ENCODE results near the gene CRYBG1. TPM values are rescaled to one million over a fixed set of nuclear protein-coding genes. Genes with fewer than 3 reads are reported as not detected.

The CRYBG1 gene
- total and polyA plus RNA-seq, 2 of the 4 experiments (the other 2 are of a cell fraction), result 0.38 to 1.1 TPM

- no TSS peak for BruUV-seq (replicated peaks)
- DNase-seq, result no peak
- H3K4me2 ChIP-seq (ENCODE audit: low read depth, low read length), result no peak overlapping the region
Measured at GRCh38 chr6:106451439-106451838, 90.9 kb downstream of the CRYBG1 start.

More at GRCh38 chr6:106451439-106451838, 90.9 kb downstream of the CRYBG1 start:
- no peak overlapping the region for H2BK20ac ChIP-seq (ENCODE audit: low read depth, low read length)
- no peak overlapping the region for H3K4me3 ChIP-seq (ENCODE audit: insufficient read depth, low read depth, low read length)
- H2BK15ac ChIP-seq (ENCODE audit: low read depth, low read length), result no peak overlapping the region
- H3K9ac ChIP-seq (ENCODE audit: low read depth, low read length), result no peak overlapping the region
- no peak overlapping the region for H3K4ac ChIP-seq (ENCODE audit: low read depth, low read length)
- H3K56ac ChIP-seq (ENCODE audit: extremely low read depth, insufficient read depth, low read length), result no peak overlapping the region
- no peaks in the 10 kb centered on the region for H3K36me3 ChIP-seq (ENCODE audit: control insufficient read depth, insufficient read depth, low read length)
- no peak overlapping the region for H2AFZ ChIP-seq (replicated peaks; ENCODE audit: low read length, poor library complexity)
- H3K14ac ChIP-seq (replicated peaks; ENCODE audit: low read depth, low read length), result no peak overlapping the region
- H2BK5ac ChIP-seq (ENCODE audit: low read depth, low read length, poor library complexity, severe bottlenecking), result no peak overlapping the region
- no peak overlapping the region for H3K18ac ChIP-seq (ENCODE audit: low read depth, low read length)
- H3K9me3 ChIP-seq (ENCODE audit: control insufficient read depth, insufficient read depth, low read length), result no peaks in the 10 kb centered on the region
- peaks cover 15% of the 10 kb centered on the region for H3K27me3 ChIP-seq (ENCODE audit: control insufficient read depth, insufficient read depth, low read length)
- no peak overlapping the region for H4K5ac ChIP-seq (ENCODE audit: low read depth, low read length)
- no peaks in the 10 kb centered on the region for H3K79me1 ChIP-seq (ENCODE audit: low read depth in 1 of 2, low read length in 2 of 2)
- H4K91ac ChIP-seq (ENCODE audit: insufficient read depth, low read depth, low read length), result no peak overlapping the region
- no peaks in the 10 kb centered on the region for H4K20me1 ChIP-seq (ENCODE audit: insufficient read depth, low read length)
- no peak overlapping the region for H2BK120ac ChIP-seq (ENCODE audit: low read depth, low read length)
- intact Hi-C loops (cut with micrococcal nuclease), result no loop called here
- ATAC-seq (ENCODE audit: low read depth), result no peak
- no peak overlapping the region for H4K8ac ChIP-seq (ENCODE audit: low read depth in 2 of 2, low read length in 2 of 2)
- TF ChIP-seq RCOR1 (IDR thresholded peaks at IDR 0.05; ENCODE audit: insufficient replicate concordance, low read length), result no peak
- TF ChIP-seq MXI1 (IDR thresholded peaks at IDR 0.05; ENCODE audit: borderline replicate concordance, low read depth, low read length), result no peak
- TF ChIP-seq, protein P1, sequence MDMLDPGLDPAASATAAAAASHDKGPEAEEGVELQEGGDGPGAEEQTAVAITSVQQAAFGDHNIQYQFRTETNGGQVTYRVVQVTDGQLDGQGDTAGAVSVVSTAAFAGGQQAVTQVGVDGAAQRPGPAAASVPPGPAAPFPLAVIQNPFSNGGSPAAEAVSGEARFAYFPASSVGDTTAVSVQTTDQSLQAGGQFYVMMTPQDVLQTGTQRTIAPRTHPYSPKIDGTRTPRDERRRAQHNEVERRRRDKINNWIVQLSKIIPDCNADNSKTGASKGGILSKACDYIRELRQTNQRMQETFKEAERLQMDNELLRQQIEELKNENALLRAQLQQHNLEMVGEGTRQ (IDR thresholded peaks at IDR 0.05; ENCODE audit: low read depth, low read length), result no peak
- no peak for TF ChIP-seq RAD21 (IDR thresholded peaks at IDR 0.05; ENCODE audit: low read length)
- no peak for TF ChIP-seq MAZ (IDR thresholded peaks at IDR 0.05; ENCODE audit: borderline replicate concordance, low read depth, low read length)
- TF ChIP-seq POLR2A (IDR thresholded peaks at IDR 0.05; ENCODE audit: low read depth, low read length), result no peak
- TF ChIP-seq ELK1 (IDR thresholded peaks at IDR 0.05; ENCODE audit: borderline replicate concordance, low read depth, low read length), result no peak
- POLR2A ChIA-PET (ENCODE audit: unreplicated experiment), result no interaction called here
- dilution Hi-C loops (cut with HindIII; ENCODE audit: low sequenced_read_pairs, unreplicated experiment), result loop anchor here (25.0 kb wide), 1 partner anchor 511 kb away; the partner anchor contains the start of gene CD24
- no peak overlapping the region for H2AK9ac ChIP-seq (replicated peaks; ENCODE audit: low read depth, low read length, poor library complexity)
- no CpG with 5 or more reads among the region's 7 CpGs for WGBS, 2 experiments (ENCODE audit: extremely low coverage in 2 of 2, insufficient read length in 1 of 2)
- no peak overlapping the region for H3K23ac ChIP-seq (ENCODE audit: low read depth, low read length)
- H2AK5ac ChIP-seq (ENCODE audit: low read depth, low read length), result no peak overlapping the region
- no peaks in the 10 kb centered on the region for H3K9me1 ChIP-seq (ENCODE audit: insufficient read depth, low read length)
- CTCF ChIA-PET, result interaction anchor here (0.6 to 0.9 kb wide), 2 partner anchors 119 to 528 kb away, joined by 3 read pairs; no protein-coding TSS in a partner anchor
- no peak overlapping the region for H3K27ac ChIP-seq (ENCODE audit: insufficient read depth, low read length)
- in situ Hi-C loops (cut with MboI; ENCODE audit: low sequenced_read_pairs), result loop anchor here (10.0 kb wide), 1 partner anchor 53 kb away; no protein-coding TSS in a partner anchor
- no peaks in the 10 kb centered on the region for H3K4me1 ChIP-seq (ENCODE audit: control insufficient read depth, insufficient read depth, low read length)

Data from IMR-90 (cell line).